GM12878 (cell line): Measurements from ENCODE around the gene TM4SF4. TPM values are rescaled to one million over a fixed set of nuclear protein-coding genes. Genes with fewer than 3 reads are reported as not detected.

Experiments
- ATAC-seq: fragments of 200-7000 bp; cut with Tn5 transposase; 3 replicates; pipeline ENCODE4 v1.9.1; 2020; ENCODE audit warnings: mild to moderate bottlenecking, moderate library complexity
- BruUV-seq: library from RNA; stranded (reverse); fragments of 400-500 nt; replicated peaks from 2 replicates; lab custom pipeline; 2021; lab: Mats Ljungman, UMichigan
- CTCF ChIA-PET: fragments of 300-600 bp; sonication (Branson Sonifier 250); formaldehyde crosslinking; extraction: SDS; loops from one replicate; lab custom pipeline; 2021; ENCODE audit warnings: inconsistent platforms; lab: Yijun Ruan, JAX
- POLR2A ChIA-PET: fragments of 350-600 bp; formaldehyde crosslinking; extraction: SDS; loops from one replicate; lab custom pipeline; 2021; ENCODE audit warnings: inconsistent platforms; lab: Charles Lee
- RAD21 ChIA-PET: fragments of 300-600 bp; sonication (Branson Sonifier 250); formaldehyde crosslinking; loops from one replicate; lab custom pipeline; 2023; ENCODE audit warnings: antibody characterized with exemption; ENCODE audit not compliant: unreplicated experiment; lab: Charles Lee
- SMC1A ChIA-PET: fragments of 300-600 bp; sonication (Branson Sonifier 250); formaldehyde crosslinking; loops from one replicate; lab custom pipeline; 2023; ENCODE audit not compliant: unreplicated experiment, uncharacterized antibody; lab: Charles Lee
- DNase-seq: peaks from one replicate; pipeline ENCODE4 v3.0.0-alpha.2; 2011; ENCODE audit warnings: low read depth, low spot score
- FAIRE-seq: peaks from 3 replicates; lab custom pipeline; 2011; peaks lifted over from hg19 to GRCh38; lab: Jason Lieb, UNC
- H2AFZ ChIP-seq: 2 replicates; pipeline ENCODE4 v1.6.0; 2011; ENCODE audit warnings: low read depth, low read length, control low read depth; ENCODE audit not compliant: control insufficient read depth
- H3K27ac ChIP-seq: 2 replicates; pipeline ENCODE4 v1.5.1; 2011; ENCODE audit warnings: control low read depth; ENCODE audit not compliant: control insufficient read depth, insufficient read depth
- H3K27me3 ChIP-seq, 2 experiments: replicated peaks in 1 of 2; 2 replicates each; pipeline versions ENCODE4 v1.6.0 to v1.6.1; 2011; ENCODE audit warnings: low read length in 1 of 2; ENCODE audit not compliant: control insufficient read depth in 2 of 2, insufficient read depth in 2 of 2
- H3K36me3 ChIP-seq, 2 experiments: 2 replicates each; pipeline ENCODE4 v1.5.1; 2011; ENCODE audit warnings: low read length in 1 of 2; ENCODE audit not compliant: control insufficient read depth in 2 of 2, insufficient read depth in 2 of 2
- H3K4me1 ChIP-seq: 2 replicates; pipeline ENCODE4 v1.6.1; 2011; ENCODE audit warnings: mild to moderate bottlenecking, low read length, moderate library complexity, mixed read lengths; ENCODE audit not compliant: control insufficient read depth, insufficient read depth
- H3K4me2 ChIP-seq: 2 replicates; pipeline ENCODE4 v1.6.0; 2011; ENCODE audit warnings: control low read depth; ENCODE audit not compliant: control insufficient read depth, insufficient read depth
- H3K4me3 ChIP-seq: fragments of 200-600 bp; sonication (generic); 2 replicates; pipeline ENCODE4 v1.5.1; 2016
- H3K79me2 ChIP-seq: 2 replicates; pipeline ENCODE4 v1.6.0; 2011; ENCODE audit warnings: low read length; ENCODE audit not compliant: control insufficient read depth, insufficient read depth
- H3K9ac ChIP-seq: 2 replicates; pipeline ENCODE4 v1.8.0; 2011; ENCODE audit warnings: low read length, control low read depth, mixed read lengths; ENCODE audit not compliant: control insufficient read depth, insufficient read depth
- H3K9me3 ChIP-seq: replicated peaks from 3 replicates; pipeline ENCODE4 v1.5.1; 2011; ENCODE audit warnings: mild to moderate bottlenecking, low read length; ENCODE audit not compliant: control insufficient read depth, insufficient read depth
- H4K20me1 ChIP-seq: 2 replicates; pipeline ENCODE4 v1.6.0; 2011; ENCODE audit not compliant: control insufficient read depth, insufficient read depth
- MYB ChIP-seq: fragments of 150-350 bp; IDR thresholded peaks from 2 replicates; pipeline ENCODE4 v1.6.1; 2014; ENCODE audit warnings: mild to moderate bottlenecking, low read depth, low read length, borderline replicate concordance
- PRDM15 ChIP-seq: fragments of 450-650 bp; formaldehyde crosslinking; IDR thresholded peaks from 2 replicates; pipeline ENCODE4 v1.4.0; 2020; ENCODE audit warnings: mild to moderate bottlenecking, moderate library complexity
- STAT1 ChIP-seq: fragments of 450-650 bp; conservative IDR thresholded peaks from 2 replicates; pipeline ENCODE4 v1.6.1; 2014; ENCODE audit warnings: antibody characterized with exemption, mild to moderate bottlenecking
- WGBS: methylation state at CpG from one replicate; pipeline ENCODE4 v1.1.6; 2016; ENCODE audit warnings: low lambda C conversion rate; ENCODE audit not compliant: insufficient replicate concordance, insufficient coverage; ENCODE audit errors: missing lambda C conversion rate; 5-methylcytosine and 5-hydroxymethylcytosine counted together
- in situ Hi-C: fragments of 300-500 bp; cut with MboI; formaldehyde crosslinking; loops from 9 replicates; pipeline ENCODE4 v1.14.3; 2018; ENCODE audit warnings: mixed read lengths
- intact Hi-C: fragments of 100-400 bp; cut with micrococcal nuclease; formaldehyde crosslinking; loops from one replicate; pipeline ENCODE4 v1.14.2; 2022; ENCODE audit not compliant: unreplicated experiment
- polyA plus RNA-seq, 11 experiments: library from polyadenylated mRNA; depleted of rRNA in 4 of 11; unstranded in 6 of 11; stranded (reverse) in 5 of 11; fragments of >200 nt; fragmentation: Nextera tagmentation in 4 of 11; fragmentation: Illumina TruSeq in 1 of 11; extraction: Ambion mirVana in 4 of 11; extraction: Trizol in 1 of 11; gene quantifications; 1 replicate in 1 of 11; 2 replicates in 10 of 11; pipeline versions ENCODE4 v1.2.1 to v1.2.3, GENCODE V29; 2011 to 2016; ENCODE audit warnings: inconsistent platforms in 2 of 11, missing spikeins in 2 of 11, low read depth in 1 of 11
- total RNA-seq, 4 experiments: library from RNA; depleted of rRNA in 3 of 4; stranded (reverse); fragments of >200 nt in 3 of 4; fragmentation: Illumina TruSeq in 1 of 4; extraction: Trizol in 1 of 4; gene quantifications; 2 replicates each; pipeline versions ENCODE4 v1.2.1 to v1.2.3, GENCODE V29; 2013 to 2021

The TM4SF4 gene
- total and polyA plus RNA-seq, 10 of the 15 experiments (the other 5 are each of a cell fraction or from before 2014, with no cell fraction given): 0.06 to 1.3 TPM; not detected in 8

GRCh38 chr3:149481491-149481890 lies 7.0 kb downstream of the TM4SF4 start:
- intact Hi-C loops (loop anchor here (5.0 kb wide), 2 partner anchors 359 to 524 kb away; no protein-coding TSS in a partner anchor), in situ Hi-C loops (loop anchor here (5.0 to 10.0 kb wide), 3 partner anchors 94 to 357 kb away; partner anchors contain the start of gene HPS3)
- H3K4me3 ChIP-seq: no peak overlapping the region
- H3K4me2 ChIP-seq: no peak overlapping the region
- H3K9ac ChIP-seq: no peak overlapping the region
- BruUV-seq: no TSS peak
- H3K36me3 ChIP-seq: no peaks in the 10 kb centered on the region
- no peak overlapping the region for H3K27ac ChIP-seq
- TF ChIP-seq MYB: no peak
- no peak overlapping the region for H2AFZ ChIP-seq
- H3K9me3 ChIP-seq: no peaks in the 10 kb centered on the region
- DNase-seq: no peak
- ATAC-seq: no peak
- H3K27me3 ChIP-seq: no peaks in the 10 kb centered on the region
- no peaks in the 10 kb centered on the region for H4K20me1 ChIP-seq
- RAD21 ChIA-PET: interaction anchor here (1.7 kb wide), 1 partner anchor 11 kb away, joined by 3 read pairs; no protein-coding TSS in a partner anchor
- CTCF ChIA-PET: interaction anchor here (0.8 to 3.4 kb wide), 12 partner anchors 8 to 361 kb away, joined by 3 to 31 read pairs (median 6); no protein-coding TSS in a partner anchor
- no peak for FAIRE-seq
- SMC1A ChIA-PET: interaction anchor here (0.8 to 3.1 kb wide), 6 partner anchors 26 to 286 kb away, joined by 3 to 24 read pairs (median 4); no protein-coding TSS in a partner anchor
- no peaks in the 10 kb centered on the region for H3K79me2 ChIP-seq
- POLR2A ChIA-PET: no interaction called here
- WGBS: 2% methylated on average over 2 of the region's 2 CpGs
- no peaks in the 10 kb centered on the region for H3K4me1 ChIP-seq

- intact Hi-C loops: no loop called here
- in situ Hi-C loops: loop anchor here (10.0 kb wide), 1 partner anchor 362 kb away; the partner anchor contains the start of gene HPS3
- WGBS: 39% methylated on average over 5 of the region's 5 CpGs
- Histone ChIP-seq H4K20me1 (no peaks in the 10 kb centered on the region), H3K4me2 (no peak overlapping the region), H3K4me1 (no peaks in the 10 kb centered on the region), H3K79me2 (no peaks in the 10 kb centered on the region), H3K4me3 (no peak overlapping the region), H3K36me3 (no peaks in the 10 kb centered on the region), H2AFZ (no peak overlapping the region), H3K9me3 (no peaks in the 10 kb centered on the region), H3K27ac (no peak overlapping the region), H3K27me3 (no peaks in the 10 kb centered on the region), H3K9ac (no peak overlapping the region)
- SMC1A ChIA-PET: interaction anchor here (0.6 to 1.5 kb wide), 2 partner anchors 14 to 80 kb away, joined by 4 to 5 read pairs; no protein-coding TSS in a partner anchor
- TF ChIP-seq STAT1: no peak
- TF ChIP-seq PRDM15 (CRISPR knock-in tag): no peak
- DNase-seq: no peak
- RAD21 ChIA-PET: no interaction called here
- BruUV-seq: no TSS peak
- no peak for FAIRE-seq
- no peak for ATAC-seq
- CTCF ChIA-PET: interaction anchor here (1.0 to 6.9 kb wide), 9 partner anchors 9 to 366 kb away, joined by 3 to 51 read pairs (median 3); no protein-coding TSS in a partner anchor
- POLR2A ChIA-PET: no interaction called here
Observed at GRCh38 chr3:149486726-149487125, 12.2 kb downstream of the TM4SF4 start.
